HCT116 (cell line): ENCODE results near the gene TMEM132A. TPM values are rescaled to one million over a fixed set of nuclear protein-coding genes. Genes with fewer than 3 reads are reported as not detected.

ENCODE experiments used
- ATAC-seq: fragments of 200-7000 bp; cut with Tn5 transposase; 2 replicates; pipeline ENCODE4 v1.9.1; 2020; ENCODE audit warnings: mild to moderate bottlenecking, moderate library complexity
- BruUV-seq: library from RNA; stranded (reverse); fragments of 400-500 nt; replicated peaks from 2 replicates; lab custom pipeline; 2021; lab: Mats Ljungman, UMichigan
- CTCF ChIA-PET: fragments of 300-600 bp; sonication (Branson Sonifier 250); formaldehyde crosslinking; loops from one replicate; lab custom pipeline; 2021; ENCODE audit warnings: antibody characterized with exemption; lab: Charles Lee
- POLR2A ChIA-PET: fragments of 300-600, 350-600 bp; sonication (Branson Sonifier 250); formaldehyde crosslinking; loops from one replicate; lab custom pipeline; 2021; ENCODE audit warnings: antibody characterized with exemption; lab: Charles Lee
- RAD21 ChIA-PET, 2 experiments: fragments of 300-600 bp; sonication (Branson Sonifier 250); formaldehyde crosslinking; loops; one replicate each; lab custom pipeline; 2023; ENCODE audit warnings: low total read pairs in 2 of 2; ENCODE audit not compliant: uncharacterized antibody in 2 of 2, unreplicated experiment in 2 of 2, low non-redundant PET in 1 of 2; lab: Charles Lee
- DNase-seq: peaks from one replicate; pipeline ENCODE4 v3.0.0-alpha.2; 2010; ENCODE audit warnings: low read depth, low spot score
- H2AFZ ChIP-seq: fragments of 200-600 bp; shearing (Covaris generic), sonication (generic); 2 replicates; pipeline ENCODE4 v1.6.1; 2017; ENCODE audit warnings: low read depth, mixed run types, mixed read lengths, antibody characterized with exemption, low read length; ENCODE audit not compliant: poor library complexity, severe bottlenecking
- H3K27ac ChIP-seq: 2 replicates; pipeline ENCODE4 v1.5.1; 2012; ENCODE audit warnings: low read depth, low read length
- H3K27me3 ChIP-seq: fragments of 200-600 bp; sonication (generic); 2 replicates; pipeline ENCODE4 v1.6.1; 2016; ENCODE audit warnings: mixed run types, low read length, mixed read lengths; ENCODE audit not compliant: insufficient read depth
- H3K36me3 ChIP-seq, 2 experiments: fragments of 200-500 bp in 1 of 2; fragments of 200-600 bp in 1 of 2; sonication (Bioruptor generic) in 1 of 2; sonication (generic) in 1 of 2; 2 replicates each; pipeline versions ENCODE4 v1.5.1 to v1.6.1; 2014 to 2016; ENCODE audit warnings: low read length in 2 of 2, inconsistent platforms in 1 of 2, mixed read lengths in 1 of 2, mixed run types in 1 of 2; ENCODE audit not compliant: insufficient read depth in 2 of 2, control insufficient read depth in 1 of 2
- H3K4me1 ChIP-seq, 2 experiments: fragments of 200-600 bp in 1 of 2; sonication (generic) in 1 of 2; 2 replicates each; pipeline versions ENCODE4 v1.5.1 to v1.6.1; 2012 to 2017; ENCODE audit warnings: low read length in 2 of 2, inconsistent platforms in 1 of 2, mild to moderate bottlenecking in 1 of 2, mixed read lengths in 1 of 2, mixed run types in 1 of 2, moderate library complexity in 1 of 2; ENCODE audit not compliant: insufficient read depth in 2 of 2, control insufficient read depth in 1 of 2
- H3K4me2 ChIP-seq: fragments of 200-600 bp; sonication (generic); 2 replicates; pipeline ENCODE4 v1.6.1; 2017; ENCODE audit warnings: mixed run types, low read length, mixed read lengths
- H3K4me3 ChIP-seq, 2 experiments: fragments of 200-600 bp in 1 of 2; sonication (generic) in 1 of 2; replicated peaks in 1 of 2; 2 replicates each; pipeline ENCODE4 v1.5.1; 2011 to 2016; ENCODE audit warnings: low read length in 2 of 2, control low read depth in 1 of 2, low read depth in 1 of 2, mild to moderate bottlenecking in 1 of 2, mixed read lengths in 1 of 2, mixed run types in 1 of 2
- H3K79me2 ChIP-seq: fragments of 200-600 bp; sonication (generic); 2 replicates; pipeline ENCODE4 v1.6.1; 2017; ENCODE audit warnings: mild to moderate bottlenecking, mixed run types, low read length, moderate library complexity, mixed read lengths; ENCODE audit not compliant: insufficient read depth
- H3K9ac ChIP-seq: fragments of 200-600 bp; sonication (generic); 2 replicates; pipeline ENCODE4 v1.6.1; 2016; ENCODE audit warnings: low read length, mixed read lengths
- H3K9me2 ChIP-seq: fragments of 200-600 bp; sonication (generic), shearing (Covaris generic); 2 replicates; pipeline ENCODE4 v1.6.1; 2017; ENCODE audit warnings: mixed run types, mild to moderate bottlenecking, moderate library complexity; ENCODE audit not compliant: insufficient read depth
- H3K9me3 ChIP-seq, 2 experiments: fragments of 200-500 bp in 1 of 2; fragments of 200-600 bp in 1 of 2; sonication (Bioruptor generic) in 1 of 2; sonication (generic) in 1 of 2; 2 replicates each; pipeline ENCODE4 v1.6.1; 2014 to 2017; ENCODE audit warnings: low read length in 2 of 2, mixed read lengths in 2 of 2, inconsistent platforms in 1 of 2, low read depth in 1 of 2, mild to moderate bottlenecking in 1 of 2, mixed run types in 1 of 2, moderate library complexity in 1 of 2; ENCODE audit not compliant: control insufficient read depth in 1 of 2, insufficient read depth in 1 of 2
- H4K20me1 ChIP-seq: fragments of 200-600 bp; sonication (generic), shearing (Covaris generic); 2 replicates; pipeline ENCODE4 v1.6.1; 2017; ENCODE audit warnings: mixed run types, mild to moderate bottlenecking, moderate library complexity; ENCODE audit not compliant: insufficient read depth
- CBX3 ChIP-seq: IDR thresholded peaks from 2 replicates; pipeline ENCODE4 v1.6.1; 2012; ENCODE audit warnings: low read depth
- EGR1 ChIP-seq: IDR thresholded peaks from 2 replicates; pipeline ENCODE4 v1.6.1; 2012; ENCODE audit warnings: low read depth
- ELF1 ChIP-seq: IDR thresholded peaks from 2 replicates; pipeline ENCODE4 v1.6.1; 2012; ENCODE audit warnings: low read depth, borderline replicate concordance
- EZH2 ChIP-seq: fragments of 200-600 bp; sonication (generic); IDR thresholded peaks from 2 replicates; pipeline ENCODE4 v1.6.1; 2017; ENCODE audit warnings: antibody characterized with exemption, mixed run types
- FOSL1 ChIP-seq: IDR thresholded peaks from 2 replicates; pipeline ENCODE4 v1.6.1; 2012; ENCODE audit warnings: low read depth
- POLR2A ChIP-seq: IDR thresholded peaks from 2 replicates; pipeline ENCODE4 v1.7.0; 2011; ENCODE audit warnings: borderline replicate concordance; ENCODE audit not compliant: insufficient read depth, insufficient read length; ENCODE audit errors: extremely low read depth
- RAD21 ChIP-seq: IDR thresholded peaks from 2 replicates; pipeline ENCODE4 v1.6.1; 2012; ENCODE audit warnings: low read depth, mild to moderate bottlenecking
- SIN3A ChIP-seq: IDR thresholded peaks from 2 replicates; pipeline ENCODE4 v1.6.1; 2012; ENCODE audit warnings: low read depth
- SRF ChIP-seq: IDR thresholded peaks from 2 replicates; pipeline ENCODE4 v1.6.1; 2012; ENCODE audit warnings: low read depth
- TCF7L2 ChIP-seq: IDR thresholded peaks from 2 replicates; pipeline ENCODE4 v1.7.0; 2011; ENCODE audit warnings: borderline replicate concordance, inconsistent platforms; ENCODE audit not compliant: insufficient read depth, insufficient read length; ENCODE audit errors: extremely low read depth
- ZFX ChIP-seq: fragments of 450-650 bp; IDR thresholded peaks from 2 replicates; pipeline ENCODE4 v1.6.1; 2017
- ZNF274 ChIP-seq: fragments of 200-500 bp; sonication (Bioruptor generic); IDR thresholded peaks from 2 replicates; pipeline ENCODE4 v1.6.1; 2014; ENCODE audit warnings: mild to moderate bottlenecking, low read depth, low read length, inconsistent platforms
- intact Hi-C: fragments of 100-400 bp; cut with micrococcal nuclease; formaldehyde crosslinking; loops from 2 replicates; pipeline ENCODE4 v1.10.0; 2022
- total RNA-seq: library from RNA; stranded (reverse); gene quantifications from one replicate; pipeline ENCODE4 v1.2.1, GENCODE V29; 2021; ENCODE audit not compliant: unreplicated experiment
- TF ChIP-seq, protein P1 (sequence below): IDR thresholded peaks from 2 replicates; pipeline ENCODE4 v1.6.1; 2012; ENCODE audit warnings: low read depth
- TF ChIP-seq, protein P2 (sequence below): IDR thresholded peaks from 2 replicates; pipeline ENCODE4 v1.6.1; 2012
- TF ChIP-seq, protein P3 (sequence below), 3 experiments: fragments of 200-600 bp in 1 of 3; sonication (generic) in 1 of 3; IDR thresholded peaks in 2 of 3; conservative IDR thresholded peaks in 1 of 3; 2 replicates each; pipeline ENCODE4 v1.5.1; 2012 to 2017; ENCODE audit warnings: low read depth in 2 of 3, low read length in 2 of 3, antibody characterized with exemption in 1 of 3, borderline replicate concordance in 1 of 3, control low read depth in 1 of 3, mild to moderate bottlenecking in 1 of 3, mixed read lengths in 1 of 3, mixed run types in 1 of 3, moderate library complexity in 1 of 3; ENCODE audit not compliant: insufficient read depth in 1 of 3
- TF ChIP-seq, protein P4 (sequence below): IDR thresholded peaks from 2 replicates; pipeline ENCODE4 v1.6.1; 2011; ENCODE audit warnings: mild to moderate bottlenecking, low read length, moderate library complexity; ENCODE audit not compliant: insufficient replicate concordance; ENCODE audit errors: extremely low read depth

Gene TMEM132A
- total RNA-seq, 1 experiment from 2014 or later = 120 TPM

DNA sequence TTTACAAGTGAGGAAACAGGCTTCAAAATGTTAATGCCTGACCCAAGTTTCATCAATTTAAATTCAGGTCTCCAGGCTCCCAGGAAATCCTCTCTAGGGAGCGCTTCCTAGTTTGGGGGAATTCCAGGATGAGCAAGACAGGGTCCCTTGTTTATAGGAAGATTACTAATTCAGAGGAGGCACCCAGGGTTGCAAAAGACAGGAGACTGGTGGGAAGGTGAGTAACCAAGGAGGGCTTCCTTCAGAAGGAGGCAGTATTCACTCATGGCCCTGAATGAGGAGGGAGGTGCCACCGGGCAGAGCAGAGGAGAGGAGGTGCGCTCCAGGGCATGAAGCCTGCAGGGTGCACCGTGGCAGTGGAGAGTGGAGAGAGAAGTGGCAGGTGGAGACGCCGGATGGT, 1.6 kb downstream of the TMEM132A start:
- RAD21 ChIA-PET = no interaction called here
- POLR2A ChIA-PET = no interaction called here
- intact Hi-C loops = no loop called here
- H3K27me3 ChIP-seq = no peaks in the 10 kb centered on the region
- DNase-seq (no peak), ATAC-seq (no peak)
- peak overlapping the region; percentile 92 for H3K4me2 ChIP-seq
- H3K4me1 ChIP-seq = peaks cover 18 to 26% of the 10 kb centered on the region in 2 experiments
- H3K27ac ChIP-seq = no peak overlapping the region
- BruUV-seq = TSS peak; percentile 39
- CTCF ChIA-PET = no interaction called here
- no peaks in the 10 kb centered on the region for H4K20me1 ChIP-seq
- no peaks in the 10 kb centered on the region; the same call in 1 of the 2 replicates for H3K79me2 ChIP-seq
- H3K36me3 ChIP-seq = peaks cover 15 to 20% of the 10 kb centered on the region in 2 experiments; a peak in 3 of 4 replicates
- H3K9me3 ChIP-seq = no peaks in the 10 kb centered on the region
- TF ChIP-seq SIN3A (no peak), ZNF274 (no peak), CBX3 (no peak), SRF (no peak), RAD21 (no peak), FOSL1 (no peak), TCF7L2 (no peak), POLR2A (no peak), EGR1 (no peak), EZH2 (no peak), ELF1 (no peak), ZFX (no peak)
- TF ChIP-seq, protein P1, sequence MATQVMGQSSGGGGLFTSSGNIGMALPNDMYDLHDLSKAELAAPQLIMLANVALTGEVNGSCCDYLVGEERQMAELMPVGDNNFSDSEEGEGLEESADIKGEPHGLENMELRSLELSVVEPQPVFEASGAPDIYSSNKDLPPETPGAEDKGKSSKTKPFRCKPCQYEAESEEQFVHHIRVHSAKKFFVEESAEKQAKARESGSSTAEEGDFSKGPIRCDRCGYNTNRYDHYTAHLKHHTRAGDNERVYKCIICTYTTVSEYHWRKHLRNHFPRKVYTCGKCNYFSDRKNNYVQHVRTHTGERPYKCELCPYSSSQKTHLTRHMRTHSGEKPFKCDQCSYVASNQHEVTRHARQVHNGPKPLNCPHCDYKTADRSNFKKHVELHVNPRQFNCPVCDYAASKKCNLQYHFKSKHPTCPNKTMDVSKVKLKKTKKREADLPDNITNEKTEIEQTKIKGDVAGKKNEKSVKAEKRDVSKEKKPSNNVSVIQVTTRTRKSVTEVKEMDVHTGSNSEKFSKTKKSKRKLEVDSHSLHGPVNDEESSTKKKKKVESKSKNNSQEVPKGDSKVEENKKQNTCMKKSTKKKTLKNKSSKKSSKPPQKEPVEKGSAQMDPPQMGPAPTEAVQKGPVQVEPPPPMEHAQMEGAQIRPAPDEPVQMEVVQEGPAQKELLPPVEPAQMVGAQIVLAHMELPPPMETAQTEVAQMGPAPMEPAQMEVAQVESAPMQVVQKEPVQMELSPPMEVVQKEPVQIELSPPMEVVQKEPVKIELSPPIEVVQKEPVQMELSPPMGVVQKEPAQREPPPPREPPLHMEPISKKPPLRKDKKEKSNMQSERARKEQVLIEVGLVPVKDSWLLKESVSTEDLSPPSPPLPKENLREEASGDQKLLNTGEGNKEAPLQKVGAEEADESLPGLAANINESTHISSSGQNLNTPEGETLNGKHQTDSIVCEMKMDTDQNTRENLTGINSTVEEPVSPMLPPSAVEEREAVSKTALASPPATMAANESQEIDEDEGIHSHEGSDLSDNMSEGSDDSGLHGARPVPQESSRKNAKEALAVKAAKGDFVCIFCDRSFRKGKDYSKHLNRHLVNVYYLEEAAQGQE = no peak
- TF ChIP-seq, protein P2, sequence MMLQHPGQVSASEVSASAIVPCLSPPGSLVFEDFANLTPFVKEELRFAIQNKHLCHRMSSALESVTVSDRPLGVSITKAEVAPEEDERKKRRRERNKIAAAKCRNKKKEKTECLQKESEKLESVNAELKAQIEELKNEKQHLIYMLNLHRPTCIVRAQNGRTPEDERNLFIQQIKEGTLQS = no peak
- TF ChIP-seq, protein P3, sequence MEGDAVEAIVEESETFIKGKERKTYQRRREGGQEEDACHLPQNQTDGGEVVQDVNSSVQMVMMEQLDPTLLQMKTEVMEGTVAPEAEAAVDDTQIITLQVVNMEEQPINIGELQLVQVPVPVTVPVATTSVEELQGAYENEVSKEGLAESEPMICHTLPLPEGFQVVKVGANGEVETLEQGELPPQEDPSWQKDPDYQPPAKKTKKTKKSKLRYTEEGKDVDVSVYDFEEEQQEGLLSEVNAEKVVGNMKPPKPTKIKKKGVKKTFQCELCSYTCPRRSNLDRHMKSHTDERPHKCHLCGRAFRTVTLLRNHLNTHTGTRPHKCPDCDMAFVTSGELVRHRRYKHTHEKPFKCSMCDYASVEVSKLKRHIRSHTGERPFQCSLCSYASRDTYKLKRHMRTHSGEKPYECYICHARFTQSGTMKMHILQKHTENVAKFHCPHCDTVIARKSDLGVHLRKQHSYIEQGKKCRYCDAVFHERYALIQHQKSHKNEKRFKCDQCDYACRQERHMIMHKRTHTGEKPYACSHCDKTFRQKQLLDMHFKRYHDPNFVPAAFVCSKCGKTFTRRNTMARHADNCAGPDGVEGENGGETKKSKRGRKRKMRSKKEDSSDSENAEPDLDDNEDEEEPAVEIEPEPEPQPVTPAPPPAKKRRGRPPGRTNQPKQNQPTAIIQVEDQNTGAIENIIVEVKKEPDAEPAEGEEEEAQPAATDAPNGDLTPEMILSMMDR (IDR thresholded peaks at IDR 0.05 in 2 of 3, conservative IDR thresholded peaks at IDR 0.05 in 1 of 3; ENCODE audit: borderline replicate concordance in 1 of 3, insufficient read depth in 1 of 3, low read depth in 2 of 3, low read length in 2 of 3) = no peak
- TF ChIP-seq, protein P4, sequence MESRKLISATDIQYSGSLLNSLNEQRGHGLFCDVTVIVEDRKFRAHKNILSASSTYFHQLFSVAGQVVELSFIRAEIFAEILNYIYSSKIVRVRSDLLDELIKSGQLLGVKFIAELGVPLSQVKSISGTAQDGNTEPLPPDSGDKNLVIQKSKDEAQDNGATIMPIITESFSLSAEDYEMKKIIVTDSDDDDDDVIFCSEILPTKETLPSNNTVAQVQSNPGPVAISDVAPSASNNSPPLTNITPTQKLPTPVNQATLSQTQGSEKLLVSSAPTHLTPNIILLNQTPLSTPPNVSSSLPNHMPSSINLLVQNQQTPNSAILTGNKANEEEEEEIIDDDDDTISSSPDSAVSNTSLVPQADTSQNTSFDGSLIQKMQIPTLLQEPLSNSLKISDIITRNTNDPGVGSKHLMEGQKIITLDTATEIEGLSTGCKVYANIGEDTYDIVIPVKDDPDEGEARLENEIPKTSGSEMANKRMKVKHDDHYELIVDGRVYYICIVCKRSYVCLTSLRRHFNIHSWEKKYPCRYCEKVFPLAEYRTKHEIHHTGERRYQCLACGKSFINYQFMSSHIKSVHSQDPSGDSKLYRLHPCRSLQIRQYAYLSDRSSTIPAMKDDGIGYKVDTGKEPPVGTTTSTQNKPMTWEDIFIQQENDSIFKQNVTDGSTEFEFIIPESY = no peak
- peak overlapping the region; percentile 74 to 75 for H3K4me3 ChIP-seq
- H2AFZ ChIP-seq = no peak overlapping the region
- H3K9ac ChIP-seq = peak overlapping the region; percentile 77; the same call in 1 of the 2 replicates
- H3K9me2 ChIP-seq = no peaks in the 10 kb centered on the region
